Caco-2 (cell line): ENCODE data around the gene CAPN8. TPM values are rescaled to one million over a fixed set of nuclear protein-coding genes. Genes with fewer than 3 reads are reported as not detected.
A peak's percentile ranks its signal among the peaks of the same experiment; 100 is the strongest.

Experiments
- BruUV-seq: library from RNA; stranded (reverse); fragments of 400-500 nt; replicated peaks from 2 replicates; lab custom pipeline; 2021; lab: Mats Ljungman, UMichigan
- CTCF ChIA-PET: fragments of 300-600 bp; sonication (Branson Sonifier 250); formaldehyde crosslinking; loops from one replicate; lab custom pipeline; 2022; ENCODE audit warnings: antibody characterized with exemption; lab: Charles Lee
- POLR2A ChIA-PET: fragments of 300-600 bp; sonication (Branson Sonifier 250); formaldehyde crosslinking; loops from one replicate; lab custom pipeline; 2022; ENCODE audit warnings: antibody characterized with exemption; lab: Charles Lee
- DNase-seq, 2 experiments: peaks; one replicate each; pipeline versions ENCODE4 v3.0.0 to v3.0.0-alpha.2; 2020 to 2022
- H3K27me3 ChIP-seq: replicated peaks from 2 replicates; pipeline ENCODE4 v1.6.0; 2011; ENCODE audit warnings: low read length; ENCODE audit not compliant: control insufficient read depth, insufficient read depth
- H3K36me3 ChIP-seq: 2 replicates; pipeline ENCODE4 v1.5.1; 2011; ENCODE audit warnings: low read length; ENCODE audit not compliant: control insufficient read depth, insufficient read depth
- H3K4me1 ChIP-seq: fragments of 250-450 bp; sonication (Bioruptor Pico); 2 replicates; pipeline ENCODE4 v1.5.1; 2020; ENCODE audit warnings: mild to moderate bottlenecking
- H3K4me3 ChIP-seq: 2 replicates; pipeline ENCODE4 v1.5.1; 2011; ENCODE audit warnings: low read depth, mild to moderate bottlenecking, control low read depth, low read length
- H3K9me3 ChIP-seq: fragments of 250-450 bp; sonication (Bioruptor Pico); 2 replicates; pipeline ENCODE4 v1.5.1; 2020; ENCODE audit warnings: mild to moderate bottlenecking, moderate library complexity
- H3K27ac Mint-ChIP-seq: one replicate; pipeline ENCODE4 v1.8.0; 2022; ENCODE audit warnings: mixed read lengths; ENCODE audit not compliant: unreplicated experiment
- H3K27me3 Mint-ChIP-seq: one replicate; pipeline ENCODE4 v1.8.0; 2022; ENCODE audit warnings: mixed read lengths; ENCODE audit not compliant: insufficient read depth, unreplicated experiment
- H3K36me3 Mint-ChIP-seq: one replicate; pipeline ENCODE4 v1.8.0; 2022; ENCODE audit warnings: mild to moderate bottlenecking, mixed read lengths; ENCODE audit not compliant: insufficient read depth, unreplicated experiment
- H3K4me1 Mint-ChIP-seq: one replicate; pipeline ENCODE4 v1.8.0; 2022; ENCODE audit warnings: low read depth, mixed read lengths; ENCODE audit not compliant: unreplicated experiment
- H3K4me3 Mint-ChIP-seq: one replicate; pipeline ENCODE4 v1.8.0; 2022; ENCODE audit warnings: mild to moderate bottlenecking, moderate library complexity, mixed read lengths; ENCODE audit not compliant: unreplicated experiment
- H3K9me3 Mint-ChIP-seq: one replicate; pipeline ENCODE4 v1.8.0; 2022; ENCODE audit warnings: mixed read lengths; ENCODE audit not compliant: unreplicated experiment
- CTCF ChIP-seq, 2 experiments: fragments of 200-600 bp in 1 of 2; IDR thresholded peaks; 1 replicate in 1 of 2; 2 replicates in 1 of 2; pipeline versions ENCODE4 v1.5.1 to v1.8.0; 2011 to 2022; ENCODE audit warnings: antibody characterized with exemption in 1 of 2, control low read depth in 1 of 2, inconsistent platforms in 1 of 2, low read depth in 1 of 2, low read length in 1 of 2, mild to moderate bottlenecking in 1 of 2, moderate library complexity in 1 of 2; ENCODE audit not compliant: insufficient read depth in 1 of 2, severe bottlenecking in 1 of 2, unreplicated experiment in 1 of 2
- intact Hi-C: fragments of 100-400 bp; cut with micrococcal nuclease; formaldehyde crosslinking; loops from one replicate; pipeline ENCODE4 v1.10.0; 2022; ENCODE audit not compliant: unreplicated experiment
- total RNA-seq: library from RNA; stranded (reverse); gene quantifications from 2 replicates; pipeline ENCODE4 v1.2.3, GENCODE V29; 2022

CAPN8 gene
- total RNA-seq, 1 experiment from 2014 or later: 4.1 TPM

- intact Hi-C loops: loop anchor here (5.0 kb wide), 1 partner anchor 112 kb away; no protein-coding TSS in a partner anchor
- no peaks in the 10 kb centered on the region for H3K27me3 Mint-ChIP-seq
- no TSS peak for BruUV-seq
- Histone ChIP-seq H3K4me3 (no peak overlapping the region), H3K36me3 (no peaks in the 10 kb centered on the region), H3K4me1 (no peaks in the 10 kb centered on the region), H3K27me3 (no peaks in the 10 kb centered on the region), H3K9me3 (no peaks in the 10 kb centered on the region)
- no peaks in the 10 kb centered on the region for H3K4me1 Mint-ChIP-seq
- no peaks in the 10 kb centered on the region for H3K36me3 Mint-ChIP-seq
- H3K27ac Mint-ChIP-seq: no peak overlapping the region
- no peak for TF ChIP-seq CTCF (IDR thresholded peaks at IDR 0.05; ENCODE audit: insufficient read depth in 1 of 2, low read depth in 1 of 2, low read length in 1 of 2, severe bottlenecking in 1 of 2, unreplicated experiment in 1 of 2)
- no peak overlapping the region for H3K4me3 Mint-ChIP-seq
- POLR2A ChIA-PET: no interaction called here
- no peak for DNase-seq
- CTCF ChIA-PET: no interaction called here
- no peaks in the 10 kb centered on the region for H3K9me3 Mint-ChIP-seq
These were observed 130.8 kb downstream of the CAPN8 start for GRCh38 chr1:223534677-223535076.

GRCh38 chr1:223533708-223534107, 131.8 kb downstream of the CAPN8 start:
- Histone ChIP-seq H3K4me1 (no peaks in the 10 kb centered on the region), H3K4me3 (no peak overlapping the region), H3K9me3 (no peaks in the 10 kb centered on the region), H3K27me3 (no peaks in the 10 kb centered on the region), H3K36me3 (no peaks in the 10 kb centered on the region)
- BruUV-seq: no TSS peak
- DNase-seq: no peak
- H3K36me3 Mint-ChIP-seq: no peaks in the 10 kb centered on the region
- no peaks in the 10 kb centered on the region for H3K27me3 Mint-ChIP-seq
- intact Hi-C loops: loop anchor here (5.0 kb wide), 1 partner anchor 111 kb away; no protein-coding TSS in a partner anchor
- no peak overlapping the region for H3K4me3 Mint-ChIP-seq
- H3K27ac Mint-ChIP-seq: no peak overlapping the region
- no peak for TF ChIP-seq CTCF (IDR thresholded peaks at IDR 0.05; ENCODE audit: insufficient read depth in 1 of 2, low read depth in 1 of 2, low read length in 1 of 2, severe bottlenecking in 1 of 2, unreplicated experiment in 1 of 2)
- CTCF ChIA-PET: no interaction called here
- H3K9me3 Mint-ChIP-seq: no peaks in the 10 kb centered on the region
- no peaks in the 10 kb centered on the region for H3K4me1 Mint-ChIP-seq
- POLR2A ChIA-PET: no interaction called here

GRCh38 chr1:223531742-223532341, 133.7 kb downstream of the CAPN8 start:
- Mint-ChIP-seq H3K4me3 (no peak overlapping the region), H3K27me3 (no peaks in the 10 kb centered on the region), H3K27ac (no peak overlapping the region), H3K4me1 (no peaks in the 10 kb centered on the region), H3K36me3 (no peaks in the 10 kb centered on the region), H3K9me3 (no peaks in the 10 kb centered on the region)
- intact Hi-C loops: loop anchor here (1.0 to 5.0 kb wide), 3 partner anchors 96 to 152 kb away; no protein-coding TSS in a partner anchor
- peak; percentile 62 to 66 for DNase-seq
- Histone ChIP-seq H3K36me3 (no peaks in the 10 kb centered on the region), H3K4me1 (no peaks in the 10 kb centered on the region), H3K4me3 (no peak overlapping the region), H3K27me3 (no peaks in the 10 kb centered on the region), H3K9me3 (no peaks in the 10 kb centered on the region)
- peak; percentile 63 to 76 for TF ChIP-seq CTCF (IDR thresholded peaks at IDR 0.05; ENCODE audit: insufficient read depth in 1 of 2, low read depth in 1 of 2, low read length in 1 of 2, severe bottlenecking in 1 of 2, unreplicated experiment in 1 of 2)
- BruUV-seq: no TSS peak
- ChIA-PET POLR2A (no interaction called here), CTCF (interaction anchor here (1.1 to 1.4 kb wide), 2 partner anchors 18 to 282 kb away, joined by 3 read pairs; no protein-coding TSS in a partner anchor)
